SU-DHL-6 (cell line): ENCODE results near the gene MAP3K21.

Experiments
- H2AFZ ChIP-seq: fragments of 200-600 bp; sonication (generic); 2 replicates; pipeline ENCODE4 v1.6.1; 2014; ENCODE audit warnings: low read depth, mild to moderate bottlenecking, moderate library complexity, mixed read lengths, antibody characterized with exemption, low read length; ENCODE audit not compliant: severe bottlenecking
- H3F3A ChIP-seq: fragments of 200-600 bp; shearing (Covaris generic); 2 replicates; pipeline ENCODE4 v1.6.0; 2016; ENCODE audit warnings: antibody characterized with exemption, mild to moderate bottlenecking; ENCODE audit not compliant: insufficient read depth
- H3K27ac ChIP-seq: fragments of 200-600 bp; sonication (generic); 2 replicates; pipeline ENCODE4 v1.5.1; 2016; ENCODE audit warnings: low read depth, mild to moderate bottlenecking, low read length, moderate library complexity, mixed read lengths
- H3K27me3 ChIP-seq: fragments of 200-600 bp; sonication (generic), shearing (Covaris generic); 2 replicates; pipeline ENCODE4 v1.6.0; 2014; ENCODE audit warnings: mild to moderate bottlenecking, low read length
- H3K36me3 ChIP-seq: fragments of 200-600 bp; sonication (generic); 2 replicates; pipeline ENCODE4 v1.6.1; 2014; ENCODE audit warnings: mild to moderate bottlenecking, low read length, mixed read lengths
- H3K4me2 ChIP-seq: fragments of 300-600, 200-600 bp; shearing (Covaris generic), sonication (generic); 2 replicates; pipeline ENCODE4 v1.6.0; 2014; ENCODE audit warnings: low read length, low read depth, mild to moderate bottlenecking; ENCODE audit not compliant: poor library complexity, severe bottlenecking
- H3K4me3 ChIP-seq: fragments of 200-600 bp; sonication (generic); 2 replicates; pipeline ENCODE4 v1.5.1; 2014; ENCODE audit warnings: antibody characterized with exemption, low read length, mild to moderate bottlenecking, mixed read lengths; ENCODE audit not compliant: insufficient read depth, poor library complexity, severe bottlenecking
- H3K79me2 ChIP-seq: fragments of 200-600 bp; sonication (generic); 2 replicates; pipeline ENCODE4 v1.6.1; 2014; ENCODE audit warnings: mild to moderate bottlenecking, low read length, moderate library complexity; ENCODE audit not compliant: insufficient read depth
- H3K9ac ChIP-seq: fragments of 200-600 bp; sonication (generic); 2 replicates; pipeline ENCODE4 v1.7.0; 2014; ENCODE audit warnings: mild to moderate bottlenecking, low read length
- H3K9me2 ChIP-seq: fragments of 200-600 bp; sonication (generic); replicated peaks from 2 replicates; pipeline ENCODE4 v1.6.1; 2014; ENCODE audit warnings: low read length; ENCODE audit not compliant: insufficient read depth
- H3K9me3 ChIP-seq: fragments of 200-600 bp; sonication (generic); 2 replicates; pipeline ENCODE4 v1.6.1; 2014; ENCODE audit warnings: low read length, mixed read lengths; ENCODE audit not compliant: insufficient read depth
- H4K20me1 ChIP-seq: fragments of 200-600 bp; sonication (generic); 2 replicates; pipeline ENCODE4 v1.6.1; 2014; ENCODE audit warnings: low read depth, mild to moderate bottlenecking, antibody characterized with exemption, low read length, moderate library complexity, mixed read lengths
- EZH2phosphoT487 ChIP-seq: fragments of 200-600 bp; sonication (generic), shearing (Covaris generic); conservative IDR thresholded peaks from 2 replicates; pipeline ENCODE4 v1.6.1; 2018; ENCODE audit warnings: mild to moderate bottlenecking, antibody characterized with exemption, low read length, moderate library complexity, mixed read lengths
- TF ChIP-seq, protein P1 (sequence below): fragments of 200-600 bp; sonication (generic); IDR thresholded peaks from one replicate; pipeline ENCODE4 v1.5.1; 2017; ENCODE audit warnings: antibody characterized with exemption, mild to moderate bottlenecking, low read length, moderate library complexity; ENCODE audit not compliant: insufficient read depth, poor library complexity, severe bottlenecking

The MAP3K21 gene

DNA sequence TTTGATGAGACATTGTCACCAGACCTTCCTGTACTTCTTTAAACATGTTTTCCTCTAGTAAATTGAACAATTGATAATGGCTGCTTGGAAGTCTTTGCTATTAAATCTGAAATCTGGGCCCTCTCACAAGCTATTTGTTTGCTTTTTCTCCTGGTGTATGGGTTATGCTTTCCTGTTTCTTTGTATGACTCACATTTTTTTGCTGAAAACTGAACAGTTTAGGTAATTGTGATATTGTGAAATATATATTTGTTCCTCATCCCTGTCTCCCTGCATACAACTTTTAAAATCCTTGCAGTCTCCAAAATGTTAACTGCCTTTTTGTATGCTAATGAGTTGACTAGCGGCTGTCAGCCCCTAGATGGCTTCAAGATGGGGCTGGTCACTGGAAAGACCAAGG is 61.6 kb downstream of the MAP3K21 start:
- no peaks in the 10 kb centered on the region for H3K9me2 ChIP-seq
- no peaks in the 10 kb centered on the region for H4K20me1 ChIP-seq
- H3K36me3 ChIP-seq = no peaks in the 10 kb centered on the region
- H3K9me3 ChIP-seq = no peaks in the 10 kb centered on the region
- H3K79me2 ChIP-seq = no peaks in the 10 kb centered on the region
- H3K4me2 ChIP-seq = no peak overlapping the region
- H2AFZ ChIP-seq = no peak overlapping the region
- no peak overlapping the region for H3K27ac ChIP-seq
- no peak overlapping the region for H3K9ac ChIP-seq
- no peak for TF ChIP-seq EZH2phosphoT487
- TF ChIP-seq, protein P1, sequence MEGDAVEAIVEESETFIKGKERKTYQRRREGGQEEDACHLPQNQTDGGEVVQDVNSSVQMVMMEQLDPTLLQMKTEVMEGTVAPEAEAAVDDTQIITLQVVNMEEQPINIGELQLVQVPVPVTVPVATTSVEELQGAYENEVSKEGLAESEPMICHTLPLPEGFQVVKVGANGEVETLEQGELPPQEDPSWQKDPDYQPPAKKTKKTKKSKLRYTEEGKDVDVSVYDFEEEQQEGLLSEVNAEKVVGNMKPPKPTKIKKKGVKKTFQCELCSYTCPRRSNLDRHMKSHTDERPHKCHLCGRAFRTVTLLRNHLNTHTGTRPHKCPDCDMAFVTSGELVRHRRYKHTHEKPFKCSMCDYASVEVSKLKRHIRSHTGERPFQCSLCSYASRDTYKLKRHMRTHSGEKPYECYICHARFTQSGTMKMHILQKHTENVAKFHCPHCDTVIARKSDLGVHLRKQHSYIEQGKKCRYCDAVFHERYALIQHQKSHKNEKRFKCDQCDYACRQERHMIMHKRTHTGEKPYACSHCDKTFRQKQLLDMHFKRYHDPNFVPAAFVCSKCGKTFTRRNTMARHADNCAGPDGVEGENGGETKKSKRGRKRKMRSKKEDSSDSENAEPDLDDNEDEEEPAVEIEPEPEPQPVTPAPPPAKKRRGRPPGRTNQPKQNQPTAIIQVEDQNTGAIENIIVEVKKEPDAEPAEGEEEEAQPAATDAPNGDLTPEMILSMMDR = no peak
- no peak overlapping the region for H3K4me3 ChIP-seq
- H3K27me3 ChIP-seq = no peaks in the 10 kb centered on the region
- H3F3A ChIP-seq = no peaks in the 10 kb centered on the region

DNA sequence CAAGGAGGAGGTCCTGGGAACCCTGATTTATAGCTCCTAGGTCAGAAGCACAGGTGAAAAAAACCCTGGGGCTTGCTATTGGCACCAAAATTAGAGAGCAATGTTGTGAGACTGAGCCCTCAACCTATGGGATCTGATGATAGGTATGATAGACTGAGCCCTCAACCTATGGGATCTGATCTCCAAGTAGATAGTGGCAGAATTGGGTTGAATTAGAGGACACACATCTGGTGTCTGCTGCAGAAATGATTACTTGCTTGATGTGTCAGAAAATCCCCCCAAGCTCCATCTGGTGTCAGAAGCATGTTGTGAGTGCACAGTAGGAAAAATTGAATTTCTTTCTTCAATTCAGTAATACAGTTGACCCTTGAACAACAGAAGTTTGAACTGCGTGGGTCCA is 62.4 kb downstream of the MAP3K21 start:
- no peak for TF ChIP-seq EZH2phosphoT487
- TF ChIP-seq, protein P1 = no peak
- Histone ChIP-seq H3K9me2 (no peaks in the 10 kb centered on the region), H3K9ac (no peak overlapping the region), H4K20me1 (no peaks in the 10 kb centered on the region), H3K27me3 (no peaks in the 10 kb centered on the region), H3F3A (no peaks in the 10 kb centered on the region), H3K4me2 (no peak overlapping the region), H2AFZ (no peak overlapping the region), H3K36me3 (no peaks in the 10 kb centered on the region), H3K27ac (no peak overlapping the region), H3K4me3 (no peak overlapping the region), H3K79me2 (no peaks in the 10 kb centered on the region), H3K9me3 (no peaks in the 10 kb centered on the region)

DNA sequence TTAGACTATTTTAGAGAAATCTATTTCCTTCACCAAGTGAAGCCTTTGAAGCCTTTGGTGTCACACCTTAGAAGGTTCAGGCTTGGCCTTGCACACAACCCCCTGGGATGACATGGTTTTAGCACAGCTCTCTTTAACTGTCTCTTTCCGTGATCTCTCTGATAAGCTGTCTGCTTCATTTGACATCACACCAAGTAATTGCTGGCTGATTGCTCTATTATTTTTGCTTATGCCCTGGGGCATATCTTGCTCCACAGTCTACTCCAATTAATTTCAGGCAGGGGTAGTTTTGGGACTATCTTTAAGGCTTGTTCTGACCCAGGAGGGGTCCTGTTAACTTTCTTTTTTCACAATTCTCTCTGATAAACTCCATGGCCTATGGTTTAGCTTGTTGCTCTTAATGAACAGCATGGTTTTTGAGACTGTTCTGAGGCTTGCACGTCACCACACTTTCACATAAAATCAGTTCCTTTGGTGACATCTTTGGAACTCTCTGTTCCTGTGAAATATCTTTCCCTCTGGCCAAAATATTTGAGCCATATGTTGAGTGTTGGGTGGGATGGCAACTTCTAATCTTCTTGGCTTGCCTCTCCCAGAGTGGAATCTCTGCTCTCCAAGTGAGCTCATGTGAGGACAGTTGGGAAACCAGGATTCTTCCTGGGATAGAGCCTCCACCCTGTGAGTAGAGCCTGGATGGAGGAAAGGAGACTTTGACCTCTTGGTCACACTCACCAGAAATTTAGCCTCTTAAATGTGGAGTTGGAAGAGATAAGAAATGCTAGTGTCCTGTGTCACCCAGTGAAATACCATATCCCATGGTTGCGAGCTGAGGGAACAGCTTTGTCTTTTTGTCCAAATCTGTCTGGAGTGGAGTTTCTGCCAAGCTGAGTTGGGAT is 63.6 kb downstream of the MAP3K21 start:
- Histone ChIP-seq H3K36me3 (no peaks in the 10 kb centered on the region), H4K20me1 (no peaks in the 10 kb centered on the region), H3K4me3 (no peak overlapping the region), H3K27me3 (no peaks in the 10 kb centered on the region), H3K9me2 (no peaks in the 10 kb centered on the region), H3F3A (no peaks in the 10 kb centered on the region), H3K4me2 (no peak overlapping the region), H3K9me3 (no peaks in the 10 kb centered on the region), H3K79me2 (no peaks in the 10 kb centered on the region), H2AFZ (no peak overlapping the region), H3K27ac (no peak overlapping the region), H3K9ac (no peak overlapping the region)
- TF ChIP-seq, protein P1 = no peak
- no peak for TF ChIP-seq EZH2phosphoT487
